ENCODE results near the gene XCR1. TPM values are rescaled to one million over a fixed set of nuclear protein-coding genes. Genes with fewer than 3 reads are reported as not detected.

XCR1 gene
- total RNA-seq, 1 experiment from 2014 or later = 0.02 TPM

DNA sequence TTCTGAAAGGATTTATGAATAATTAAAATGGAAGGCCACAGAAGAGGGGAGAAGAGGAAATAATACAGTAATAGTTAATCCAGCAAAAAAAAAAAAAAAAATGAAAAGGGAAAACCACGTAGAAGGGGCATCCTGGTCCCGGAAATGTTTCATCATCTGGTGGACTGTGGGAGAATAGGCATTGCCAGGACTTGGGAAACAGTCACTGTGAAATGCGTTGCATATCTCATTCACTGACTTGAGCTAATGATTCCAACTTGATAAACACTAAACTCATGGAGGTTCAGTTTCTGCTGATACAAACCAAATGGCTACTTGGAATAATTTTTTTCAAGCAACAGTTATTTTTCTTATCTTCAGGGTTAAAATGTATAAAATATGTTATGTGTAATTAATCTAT lies 3.2 kb downstream of the XCR1 start (continued):
- TF ChIP-seq CREB1 (CRISPR knock-in tag; IDR thresholded peaks at IDR 0.05) = no peak

GRCh38 chr3:46022909-46023785 lies 4.1 kb downstream of the XCR1 start:
- Mint-ChIP-seq H3K9me3 (peaks cover 16% of the 10 kb centered on the region), H3K4me1 (no peaks in the 10 kb centered on the region), H3K4me3 (no peak overlapping the region), H3K36me3 (peaks cover 6% of the 10 kb centered on the region), H3K27me3 (ENCODE audit: low read depth) (peaks cover 10% of the 10 kb centered on the region), H3K27ac (no peak overlapping the region)
- DNase-seq (ENCODE audit: low spot score) (no peak), ATAC-seq (no peak)
- POLR2A ChIA-PET = no interaction called here
- CTCF ChIA-PET = interaction anchor here (1.6 kb wide), 1 partner anchor 56 kb away, joined by 4 read pairs; no protein-coding TSS in a partner anchor
- TF ChIP-seq ATF3 (CRISPR knock-in tag; conservative IDR thresholded peaks at IDR 0.05) (no peak), NFATC4 (CRISPR knock-in tag; IDR thresholded peaks at IDR 0.05) (no peak), FOXJ3 (CRISPR knock-in tag; IDR thresholded peaks at IDR 0.05; ENCODE audit: borderline replicate concordance) (no peak), NR1H2 (CRISPR knock-in tag; IDR thresholded peaks at IDR 0.05) (no peak), E2F1 (CRISPR knock-in tag; IDR thresholded peaks at IDR 0.05) (no peak), ZNF671 (CRISPR knock-in tag; IDR thresholded peaks at IDR 0.05) (no peak)
- TF ChIP-seq, protein P1, sequence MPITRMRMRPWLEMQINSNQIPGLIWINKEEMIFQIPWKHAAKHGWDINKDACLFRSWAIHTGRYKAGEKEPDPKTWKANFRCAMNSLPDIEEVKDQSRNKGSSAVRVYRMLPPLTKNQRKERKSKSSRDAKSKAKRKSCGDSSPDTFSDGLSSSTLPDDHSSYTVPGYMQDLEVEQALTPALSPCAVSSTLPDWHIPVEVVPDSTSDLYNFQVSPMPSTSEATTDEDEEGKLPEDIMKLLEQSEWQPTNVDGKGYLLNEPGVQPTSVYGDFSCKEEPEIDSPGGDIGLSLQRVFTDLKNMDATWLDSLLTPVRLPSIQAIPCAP (CRISPR knock-in tag; IDR thresholded peaks at IDR 0.05) = no peak

GRCh38 chr3:46021516-46021915 lies 5.8 kb downstream of the XCR1 start:
- Mint-ChIP-seq H3K27ac (no peak overlapping the region), H3K9me3 (peaks cover 9% of the 10 kb centered on the region; the same call in 1 of the 2 replicates), H3K4me1 (no peaks in the 10 kb centered on the region), H3K27me3 (ENCODE audit: low read depth) (peaks cover 6% of the 10 kb centered on the region), H3K36me3 (no peaks in the 10 kb centered on the region), H3K4me3 (no peak overlapping the region)
- ChIA-PET POLR2A (no interaction called here), CTCF (no interaction called here)
- TF ChIP-seq, protein P2, sequence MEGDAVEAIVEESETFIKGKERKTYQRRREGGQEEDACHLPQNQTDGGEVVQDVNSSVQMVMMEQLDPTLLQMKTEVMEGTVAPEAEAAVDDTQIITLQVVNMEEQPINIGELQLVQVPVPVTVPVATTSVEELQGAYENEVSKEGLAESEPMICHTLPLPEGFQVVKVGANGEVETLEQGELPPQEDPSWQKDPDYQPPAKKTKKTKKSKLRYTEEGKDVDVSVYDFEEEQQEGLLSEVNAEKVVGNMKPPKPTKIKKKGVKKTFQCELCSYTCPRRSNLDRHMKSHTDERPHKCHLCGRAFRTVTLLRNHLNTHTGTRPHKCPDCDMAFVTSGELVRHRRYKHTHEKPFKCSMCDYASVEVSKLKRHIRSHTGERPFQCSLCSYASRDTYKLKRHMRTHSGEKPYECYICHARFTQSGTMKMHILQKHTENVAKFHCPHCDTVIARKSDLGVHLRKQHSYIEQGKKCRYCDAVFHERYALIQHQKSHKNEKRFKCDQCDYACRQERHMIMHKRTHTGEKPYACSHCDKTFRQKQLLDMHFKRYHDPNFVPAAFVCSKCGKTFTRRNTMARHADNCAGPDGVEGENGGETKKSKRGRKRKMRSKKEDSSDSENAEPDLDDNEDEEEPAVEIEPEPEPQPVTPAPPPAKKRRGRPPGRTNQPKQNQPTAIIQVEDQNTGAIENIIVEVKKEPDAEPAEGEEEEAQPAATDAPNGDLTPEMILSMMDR (IDR thresholded peaks at IDR 0.05) = no peak
- TF ChIP-seq, protein P3, sequence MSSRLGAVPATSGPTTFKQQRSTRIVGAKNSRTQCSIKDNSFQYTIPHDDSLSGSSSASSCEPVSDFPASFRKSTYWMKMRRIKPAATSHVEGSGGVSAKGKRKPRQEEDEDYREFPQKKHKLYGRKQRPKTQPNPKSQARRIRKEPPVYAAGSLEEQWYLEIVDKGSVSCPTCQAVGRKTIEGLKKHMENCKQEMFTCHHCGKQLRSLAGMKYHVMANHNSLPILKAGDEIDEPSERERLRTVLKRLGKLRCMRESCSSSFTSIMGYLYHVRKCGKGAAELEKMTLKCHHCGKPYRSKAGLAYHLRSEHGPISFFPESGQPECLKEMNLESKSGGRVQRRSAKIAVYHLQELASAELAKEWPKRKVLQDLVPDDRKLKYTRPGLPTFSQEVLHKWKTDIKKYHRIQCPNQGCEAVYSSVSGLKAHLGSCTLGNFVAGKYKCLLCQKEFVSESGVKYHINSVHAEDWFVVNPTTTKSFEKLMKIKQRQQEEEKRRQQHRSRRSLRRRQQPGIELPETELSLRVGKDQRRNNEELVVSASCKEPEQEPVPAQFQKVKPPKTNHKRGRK (CRISPR knock-in tag; IDR thresholded peaks at IDR 0.05; ENCODE audit: borderline replicate concordance) = no peak
- TF ChIP-seq SMAD4 (CRISPR knock-in tag; IDR thresholded peaks at IDR 0.05) (no peak), ESRRA (CRISPR knock-in tag; IDR thresholded peaks at IDR 0.05; ENCODE audit: borderline replicate concordance) (no peak), GABPB1 (CRISPR knock-in tag; IDR thresholded peaks at IDR 0.05) (no peak)
- ATAC-seq = no peak
- DNase-seq (ENCODE audit: low spot score) = no peak
